OCI-LY7 (cell line): ENCODE measurements around the gene CACNA1H.
"Not testable (repeated sequence)": the region's sequence is repeated elsewhere in the genome, so short reads cannot be mapped to it uniquely, and the experiment has no call there.

Source experiments
- EZH2phosphoT487 ChIP-seq: fragments of 200-600 bp; sonication (generic); IDR thresholded peaks from 2 replicates; pipeline ENCODE4 v1.6.1; 2018; ENCODE audit warnings: low read depth, borderline replicate concordance, mild to moderate bottlenecking, mixed run types, antibody characterized with exemption, low read length, moderate library complexity, mixed read lengths
- TF ChIP-seq, protein P1 (sequence below): fragments of 200-600 bp; sonication (generic); conservative IDR thresholded peaks from 2 replicates; pipeline ENCODE4 v1.5.1; 2014; ENCODE audit warnings: mild to moderate bottlenecking, antibody characterized with exemption, low read length, moderate library complexity, mixed read lengths

- TF ChIP-seq, protein P1, sequence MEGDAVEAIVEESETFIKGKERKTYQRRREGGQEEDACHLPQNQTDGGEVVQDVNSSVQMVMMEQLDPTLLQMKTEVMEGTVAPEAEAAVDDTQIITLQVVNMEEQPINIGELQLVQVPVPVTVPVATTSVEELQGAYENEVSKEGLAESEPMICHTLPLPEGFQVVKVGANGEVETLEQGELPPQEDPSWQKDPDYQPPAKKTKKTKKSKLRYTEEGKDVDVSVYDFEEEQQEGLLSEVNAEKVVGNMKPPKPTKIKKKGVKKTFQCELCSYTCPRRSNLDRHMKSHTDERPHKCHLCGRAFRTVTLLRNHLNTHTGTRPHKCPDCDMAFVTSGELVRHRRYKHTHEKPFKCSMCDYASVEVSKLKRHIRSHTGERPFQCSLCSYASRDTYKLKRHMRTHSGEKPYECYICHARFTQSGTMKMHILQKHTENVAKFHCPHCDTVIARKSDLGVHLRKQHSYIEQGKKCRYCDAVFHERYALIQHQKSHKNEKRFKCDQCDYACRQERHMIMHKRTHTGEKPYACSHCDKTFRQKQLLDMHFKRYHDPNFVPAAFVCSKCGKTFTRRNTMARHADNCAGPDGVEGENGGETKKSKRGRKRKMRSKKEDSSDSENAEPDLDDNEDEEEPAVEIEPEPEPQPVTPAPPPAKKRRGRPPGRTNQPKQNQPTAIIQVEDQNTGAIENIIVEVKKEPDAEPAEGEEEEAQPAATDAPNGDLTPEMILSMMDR: not testable (repeated sequence)
- TF ChIP-seq EZH2phosphoT487: not testable (repeated sequence)
Measured at GRCh38 chr16:1243363-1243762, 90.5 kb downstream of the CACNA1H start.
